Astrocyte of the hippocampus (primary cell): ENCODE results near the gene SETSIP.
"Not testable (repeated sequence)": the region's sequence is repeated elsewhere in the genome, so short reads cannot be mapped to it uniquely, and the experiment has no call there.

Experiments
- DNase-seq: peaks from one replicate; pipeline ENCODE4 v3.0.0; 2011; ENCODE audit warnings: low read depth, low spot score

The SETSIP gene

GRCh38 chr1:92051948-92052347, 23.3 kb downstream of the SETSIP start:
- no peak for DNase-seq

- DNase-seq: no peak
Measured at GRCh38 chr1:92045766-92046495, 29.3 kb downstream of the SETSIP start.

GRCh38 chr1:92043621-92044020, 31.6 kb downstream of the SETSIP start:
- DNase-seq: no peak

- DNase-seq: no peak
Measured at GRCh38 chr1:92040971-92041370, 34.2 kb downstream of the SETSIP start.

- no peak for DNase-seq
Measured at GRCh38 chr1:92038695-92039346, 36.4 kb downstream of the SETSIP start.

- DNase-seq: peak; percentile 36
Measured at GRCh38 chr1:92037400-92037799, 37.8 kb downstream of the SETSIP start.

- DNase-seq: no peak
Measured at GRCh38 chr1:92031281-92032110, 43.7 kb downstream of the SETSIP start.

GRCh38 chr1:92030656-92031107, 44.5 kb downstream of the SETSIP start:
- peak; percentile 76 for DNase-seq

- no peak for DNase-seq
Measured at GRCh38 chr1:92029241-92029922, 45.8 kb downstream of the SETSIP start.

- no peak for DNase-seq
Measured at GRCh38 chr1:92026806-92027205, 48.4 kb downstream of the SETSIP start.

GRCh38 chr1:92026042-92026441, 49.2 kb downstream of the SETSIP start:
- DNase-seq: not testable (repeated sequence)
